Endothelial cell of umbilical vein (primary cell): Measurements from ENCODE around the gene NAV2.

Experiments used
- CTCF ChIP-seq, 2 donors: IDR thresholded peaks; 1 replicate in 1 of 2; 2 replicates in 1 of 2; pipeline ENCODE4 v1.5.1; 2011; ENCODE audit warnings: low read length in 2 of 2, mild to moderate bottlenecking in 2 of 2, moderate library complexity in 2 of 2, control low read depth in 1 of 2, inconsistent platforms in 1 of 2, low read depth in 1 of 2; ENCODE audit not compliant: insufficient read depth in 1 of 2; ENCODE audit errors: extremely low read depth in 1 of 2
- EZH2 ChIP-seq: IDR thresholded peaks from 2 replicates; pipeline ENCODE4 v1.6.1; 2012; ENCODE audit warnings: borderline replicate concordance, low read depth, mild to moderate bottlenecking, moderate library complexity, low read length, inconsistent platforms; ENCODE audit not compliant: severe bottlenecking
- FOS ChIP-seq: IDR thresholded peaks from 2 replicates; pipeline ENCODE4 v1.6.1; 2011; ENCODE audit warnings: mild to moderate bottlenecking, low read length, moderate library complexity, borderline replicate concordance; ENCODE audit not compliant: insufficient read depth
- POLR2A ChIP-seq: IDR thresholded peaks from 2 replicates; pipeline ENCODE4 v1.6.1; 2012; ENCODE audit warnings: low read depth, mild to moderate bottlenecking, control low read depth, low read length
- POLR2AphosphoS5 ChIP-seq: IDR thresholded peaks from 2 replicates; pipeline ENCODE4 v1.6.1; 2012; ENCODE audit warnings: low read depth, mild to moderate bottlenecking, control low read depth, low read length, moderate library complexity; ENCODE audit not compliant: insufficient read depth

- no peak for TF ChIP-seq CTCF (IDR thresholded peaks at IDR 0.05; ENCODE audit: extremely low read depth in 1 of 2, insufficient read depth in 1 of 2, low read depth in 1 of 2, low read length in 2 of 2)
- TF ChIP-seq POLR2A = no peak
- TF ChIP-seq FOS = no peak
- TF ChIP-seq EZH2 = no peak
- no peak for TF ChIP-seq POLR2AphosphoS5
These were observed 92.7 kb downstream of the NAV2 start for GRCh38 chr11:19805376-19805775.
